CD8-positive, alpha-beta memory T cell (primary cell): ENCODE data around the gene TRAPPC2. TPM values are rescaled to one million over a fixed set of nuclear protein-coding genes. Genes with fewer than 3 reads are reported as not detected.

Experiments
- CTCF ChIA-PET: fragments of 350-600 bp; sonication (Branson Sonifier 250); formaldehyde crosslinking; loops from one replicate; lab custom pipeline; 2021; ENCODE audit warnings: antibody characterized with exemption; lab: Charles Lee
- POLR2A ChIA-PET: fragments of 350-600 bp; sonication (Branson Sonifier 250); formaldehyde crosslinking; loops from one replicate; lab custom pipeline; 2021; ENCODE audit warnings: antibody characterized with exemption; lab: Charles Lee
- DNase-seq, 5 donors: peaks; one replicate each; pipeline versions ENCODE4 v3.0.0 to v3.0.0-alpha.2; 2020 to 2022; ENCODE audit warnings: mixed read lengths in 1 of 5
- H3K27ac ChIP-seq: one replicate; pipeline ENCODE4 v1.7.0; 2013; ENCODE audit warnings: low read depth, mild to moderate bottlenecking, low read length, moderate library complexity
- H3K27me3 ChIP-seq: 2 replicates; pipeline ENCODE4 v1.7.0; 2013; ENCODE audit warnings: low read length, mild to moderate bottlenecking; ENCODE audit not compliant: insufficient read depth, poor library complexity, severe bottlenecking
- H3K36me3 ChIP-seq: 2 replicates; pipeline ENCODE4 v1.7.0; 2013; ENCODE audit warnings: mild to moderate bottlenecking, low read length, moderate library complexity; ENCODE audit not compliant: insufficient read depth
- H3K4me1 ChIP-seq: 2 replicates; pipeline ENCODE4 v1.7.0; 2013; ENCODE audit warnings: mild to moderate bottlenecking, low read length, moderate library complexity; ENCODE audit not compliant: insufficient read depth
- H3K4me3 ChIP-seq: 2 replicates; pipeline ENCODE4 v1.7.0; 2013; ENCODE audit warnings: mild to moderate bottlenecking, low read length
- H3K9me3 ChIP-seq: 2 replicates; pipeline ENCODE4 v1.7.0; 2013; ENCODE audit warnings: mild to moderate bottlenecking, low read length
- H3K27ac Mint-ChIP-seq, 8 donors: one replicate each; pipeline ENCODE4 v1.8.0; 2020 to 2021; ENCODE audit warnings: mixed read lengths in 8 of 8, mild to moderate bottlenecking in 6 of 8, inconsistent platforms in 3 of 8, moderate library complexity in 3 of 8
- H3K27me3 Mint-ChIP-seq, 2 donors: one replicate each; pipeline ENCODE4 v1.8.0; 2020 to 2021; ENCODE audit warnings: mixed read lengths in 2 of 2, mild to moderate bottlenecking in 1 of 2, moderate library complexity in 1 of 2
- H3K36me3 Mint-ChIP-seq, 3 donors: one replicate each; pipeline ENCODE4 v1.8.0; 2020 to 2021; ENCODE audit warnings: mixed read lengths in 3 of 3, inconsistent platforms in 1 of 3, mild to moderate bottlenecking in 1 of 3
- H3K4me1 Mint-ChIP-seq, 3 donors: one replicate each; pipeline ENCODE4 v1.8.0; 2020 to 2021; ENCODE audit warnings: mixed read lengths in 3 of 3, inconsistent platforms in 1 of 3, mild to moderate bottlenecking in 1 of 3
- H3K4me3 Mint-ChIP-seq, 7 donors: one replicate each; pipeline ENCODE4 v1.8.0; 2020 to 2021; ENCODE audit warnings: mixed read lengths in 7 of 7, mild to moderate bottlenecking in 6 of 7, moderate library complexity in 4 of 7, inconsistent platforms in 2 of 7
- H3K9me3 Mint-ChIP-seq, 5 donors: one replicate each; pipeline ENCODE4 v1.8.0; 2020 to 2022; ENCODE audit warnings: mixed read lengths in 5 of 5, mild to moderate bottlenecking in 3 of 5, moderate library complexity in 2 of 5, inconsistent platforms in 1 of 5
- polyA plus RNA-seq: library from polyadenylated mRNA; unstranded; fragments of 300-500 nt; fragmentation: Illumina TruSeq; gene quantifications from one replicate; pipeline ENCODE4 v1.2.3, GENCODE V29; 2021
- total RNA-seq, 2 experiments: library from RNA; stranded (reverse); gene quantifications; one replicate each; pipeline ENCODE4 v1.2.3, GENCODE V29; 2021

TRAPPC2 gene
- total and polyA plus RNA-seq, 3 experiments from 2014 or later = 18.7 to 50.6 (median 19.0) TPM

GRCh38 chrX:13669246-13669737, 65.1 kb downstream of the TRAPPC2 start:
- Histone ChIP-seq H3K9me3 (no peaks in the 10 kb centered on the region), H3K27ac (peak overlapping the region; percentile 56), H3K4me1 (no peaks in the 10 kb centered on the region), H3K27me3 (no peaks in the 10 kb centered on the region), H3K4me3 (no peak overlapping the region), H3K36me3 (no peaks in the 10 kb centered on the region)
- peak overlapping the region; percentile 46 to 93 (median 90) for H3K27ac Mint-ChIP-seq
- H3K4me1 Mint-ChIP-seq = peaks cover 7 to 25% (median 17%) of the 10 kb centered on the region in 3 donors
- peak overlapping the region; percentile 74 to 90 (median 82) for H3K4me3 Mint-ChIP-seq
- H3K27me3 Mint-ChIP-seq = peaks cover 0 to 12% of the 10 kb centered on the region in 2 donors
- peak in 4 of 5 donors; percentile 28 to 75 (median 50) for DNase-seq
- no peaks in the 10 kb centered on the region for H3K9me3 Mint-ChIP-seq
- H3K36me3 Mint-ChIP-seq = peaks cover 6 to 30% (median 26%) of the 10 kb centered on the region in 3 donors
- CTCF ChIA-PET = interaction anchor here (1.8 to 2.0 kb wide), 2 partner anchors 18 to 20 kb away, joined by 4 to 6 read pairs; partner anchors contain the start of gene RAB9A
- POLR2A ChIA-PET = no interaction called here

- Mint-ChIP-seq H3K36me3 (peaks cover 7 to 38% (median 30%) of the 10 kb centered on the region in 3 donors), H3K4me1 (peaks cover 7 to 25% (median 17%) of the 10 kb centered on the region in 3 donors), H3K27me3 (peaks cover 0 to 7% of the 10 kb centered on the region in 2 donors), H3K4me3 (peak overlapping the region in 2 of 7 donors; percentile 34 to 36), H3K27ac (peak overlapping the region in 2 of 8 donors; percentile 33 to 72), H3K9me3 (no peaks in the 10 kb centered on the region)
- Histone ChIP-seq H3K27me3 (no peaks in the 10 kb centered on the region), H3K4me1 (no peaks in the 10 kb centered on the region), H3K9me3 (no peaks in the 10 kb centered on the region), H3K27ac (no peak overlapping the region), H3K4me3 (no peak overlapping the region), H3K36me3 (no peaks in the 10 kb centered on the region)
- POLR2A ChIA-PET = no interaction called here
- DNase-seq = no peak
- CTCF ChIA-PET = no interaction called here
These were observed 66.5 kb downstream of the TRAPPC2 start for GRCh38 chrX:13667919-13668318.

GRCh38 chrX:13666836-13667235, 67.6 kb downstream of the TRAPPC2 start:
- no peak for DNase-seq
- no peak overlapping the region for H3K27ac ChIP-seq
- Mint-ChIP-seq H3K36me3 (peaks cover 15 to 45% (median 24%) of the 10 kb centered on the region in 3 donors), H3K4me1 (peaks cover 7 to 31% (median 17%) of the 10 kb centered on the region in 3 donors), H3K27ac (peak overlapping the region in 2 of 8 donors; percentile 11 to 50), H3K27me3 (peaks cover 0 to 7% of the 10 kb centered on the region in 2 donors), H3K4me3 (no peak overlapping the region), H3K9me3 (no peaks in the 10 kb centered on the region)
- ChIA-PET POLR2A (no interaction called here), CTCF (no interaction called here)
- no peaks in the 10 kb centered on the region for H3K9me3 ChIP-seq
- H3K36me3 ChIP-seq = peaks cover 5% of the 10 kb centered on the region
- no peaks in the 10 kb centered on the region for H3K27me3 ChIP-seq
- no peaks in the 10 kb centered on the region for H3K4me1 ChIP-seq
- H3K4me3 ChIP-seq = no peak overlapping the region

GRCh38 chrX:13664020-13664419, 70.4 kb downstream of the TRAPPC2 start:
- Histone ChIP-seq H3K27me3 (no peaks in the 10 kb centered on the region), H3K36me3 (peaks cover 5% of the 10 kb centered on the region), H3K4me1 (peaks cover under 1% of the 10 kb centered on the region), H3K27ac (no peak overlapping the region), H3K4me3 (no peak overlapping the region), H3K9me3 (no peaks in the 10 kb centered on the region)
- ChIA-PET POLR2A (no interaction called here), CTCF (no interaction called here)
- peaks cover 0 to 7% of the 10 kb centered on the region in 2 donors for H3K27me3 Mint-ChIP-seq
- H3K27ac Mint-ChIP-seq = peak overlapping the region in 1 of 8 donors; percentile 18
- peaks cover 15 to 53% (median 24%) of the 10 kb centered on the region in 3 donors for H3K36me3 Mint-ChIP-seq
- H3K9me3 Mint-ChIP-seq = no peaks in the 10 kb centered on the region
- peaks cover 2 to 19% (median 4%) of the 10 kb centered on the region in 3 donors for H3K4me1 Mint-ChIP-seq
- H3K4me3 Mint-ChIP-seq = no peak overlapping the region
- DNase-seq = no peak

- peaks cover 5% of the 10 kb centered on the region for H3K36me3 ChIP-seq
- no peaks in the 10 kb centered on the region for H3K27me3 ChIP-seq
- CTCF ChIA-PET = interaction anchor here (0.9 to 1.0 kb wide), 2 partner anchors 76 to 88 kb away, joined by 3 to 5 read pairs; no protein-coding TSS in a partner anchor
- POLR2A ChIA-PET = no interaction called here
- no peak overlapping the region for H3K27ac ChIP-seq
- Mint-ChIP-seq H3K9me3 (no peaks in the 10 kb centered on the region), H3K4me3 (peak overlapping the region in 5 of 7 donors; percentile 9 to 70 (median 55)), H3K36me3 (peaks cover 15 to 61% (median 22%) of the 10 kb centered on the region in 3 donors), H3K27ac (peak overlapping the region in 7 of 8 donors; percentile 12 to 96 (median 72)), H3K27me3 (no peaks in the 10 kb centered on the region), H3K4me1 (peaks cover 4 to 22% (median 9%) of the 10 kb centered on the region in 3 donors)
- H3K4me1 ChIP-seq = peaks cover 7% of the 10 kb centered on the region
- no peaks in the 10 kb centered on the region for H3K9me3 ChIP-seq
- DNase-seq = no peak
- no peak overlapping the region for H3K4me3 ChIP-seq
These were observed 72.0 kb downstream of the TRAPPC2 start for GRCh38 chrX:13662355-13662791.

Other genes with a start within 250 kb of the TRAPPC2 start
- under 1 TPM; 0.58 to 0.59 TPM for gene EGFL6, start 165.0 kb downstream of the TRAPPC2 start, total RNA-seq
- gene EGFL6, start 165.0 kb downstream of the TRAPPC2 start, polyA plus RNA-seq = not detected
- 1 to 10 TPM; 2.7 to 3.4 TPM for gene TCEANC, start 81.5 kb downstream of the TRAPPC2 start, total RNA-seq
- gene TCEANC, start 81.5 kb downstream of the TRAPPC2 start, polyA plus RNA-seq = 10.3 TPM
- 10 to 100 TPM; 27.1 to 32.8 TPM for gene RAB9A, start 45.5 kb downstream of the TRAPPC2 start, total RNA-seq
- 48.1 TPM for gene RAB9A, start 45.5 kb downstream of the TRAPPC2 start, polyA plus RNA-seq
- gene OFD1, start 128 bp upstream of the TRAPPC2 start, total RNA-seq = 10 to 100 TPM; 29.1 to 30.4 TPM
- 46.3 TPM for gene OFD1, start 128 bp upstream of the TRAPPC2 start, polyA plus RNA-seq
- gene GPM6B, start 82.5 kb upstream of the TRAPPC2 start, total RNA-seq = not detected
- 0.30 TPM for gene GPM6B, start 82.5 kb upstream of the TRAPPC2 start, polyA plus RNA-seq